ENCODE measurements around the gene ANKS3. TPM values are rescaled to one million over a fixed set of nuclear protein-coding genes. Genes with fewer than 3 reads are reported as not detected.
A peak's percentile ranks its signal among the peaks of the same experiment; 100 is the strongest.

ANKS3 gene
- total RNA-seq, 1 donor from 2014 or later = 28.6 TPM

DNA sequence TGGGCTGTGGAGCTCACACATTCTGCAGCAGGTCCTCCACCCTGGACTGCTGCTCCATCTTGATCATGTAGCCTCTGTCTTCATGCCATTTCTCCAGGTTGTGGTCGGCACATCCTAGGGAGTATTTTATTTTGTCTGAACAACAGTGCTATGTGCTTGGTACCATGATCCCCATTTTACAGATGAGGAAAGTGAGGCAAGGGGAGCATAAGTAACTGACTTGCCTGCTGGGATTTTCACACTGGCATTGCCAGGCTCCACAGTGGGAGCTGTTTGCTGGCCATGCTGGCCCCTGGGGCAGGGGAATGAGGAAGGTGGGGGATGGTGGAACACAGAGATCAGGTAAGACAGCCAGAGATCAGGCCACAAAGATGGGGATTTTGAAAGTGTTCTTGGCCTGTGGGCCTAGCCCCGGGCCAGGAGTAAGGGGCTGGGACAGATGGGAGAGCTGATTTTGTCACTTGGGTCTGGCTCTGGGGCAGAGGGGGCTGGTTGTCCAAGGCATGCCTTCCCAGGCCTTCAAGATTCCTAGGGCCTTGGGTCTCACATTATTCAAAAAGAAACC, 42.2 kb upstream of the ANKS3 start:
- no peak for DNase-seq (ENCODE audit: low read depth)
- Histone ChIP-seq H3K36me3 (ENCODE audit: control insufficient read depth, insufficient read depth, low read length) (no peaks in the 10 kb centered on the region), H3K27me3 (ENCODE audit: control insufficient read depth, insufficient read depth, low read length) (no peaks in the 10 kb centered on the region), H3K4me3 (ENCODE audit: low read depth, low read length) (no peak overlapping the region)
- TF ChIP-seq, protein P1, sequence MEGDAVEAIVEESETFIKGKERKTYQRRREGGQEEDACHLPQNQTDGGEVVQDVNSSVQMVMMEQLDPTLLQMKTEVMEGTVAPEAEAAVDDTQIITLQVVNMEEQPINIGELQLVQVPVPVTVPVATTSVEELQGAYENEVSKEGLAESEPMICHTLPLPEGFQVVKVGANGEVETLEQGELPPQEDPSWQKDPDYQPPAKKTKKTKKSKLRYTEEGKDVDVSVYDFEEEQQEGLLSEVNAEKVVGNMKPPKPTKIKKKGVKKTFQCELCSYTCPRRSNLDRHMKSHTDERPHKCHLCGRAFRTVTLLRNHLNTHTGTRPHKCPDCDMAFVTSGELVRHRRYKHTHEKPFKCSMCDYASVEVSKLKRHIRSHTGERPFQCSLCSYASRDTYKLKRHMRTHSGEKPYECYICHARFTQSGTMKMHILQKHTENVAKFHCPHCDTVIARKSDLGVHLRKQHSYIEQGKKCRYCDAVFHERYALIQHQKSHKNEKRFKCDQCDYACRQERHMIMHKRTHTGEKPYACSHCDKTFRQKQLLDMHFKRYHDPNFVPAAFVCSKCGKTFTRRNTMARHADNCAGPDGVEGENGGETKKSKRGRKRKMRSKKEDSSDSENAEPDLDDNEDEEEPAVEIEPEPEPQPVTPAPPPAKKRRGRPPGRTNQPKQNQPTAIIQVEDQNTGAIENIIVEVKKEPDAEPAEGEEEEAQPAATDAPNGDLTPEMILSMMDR (IDR thresholded peaks at IDR 0.05; ENCODE audit: insufficient read depth, low read length, poor library complexity, severe bottlenecking) = no peak

DNA sequence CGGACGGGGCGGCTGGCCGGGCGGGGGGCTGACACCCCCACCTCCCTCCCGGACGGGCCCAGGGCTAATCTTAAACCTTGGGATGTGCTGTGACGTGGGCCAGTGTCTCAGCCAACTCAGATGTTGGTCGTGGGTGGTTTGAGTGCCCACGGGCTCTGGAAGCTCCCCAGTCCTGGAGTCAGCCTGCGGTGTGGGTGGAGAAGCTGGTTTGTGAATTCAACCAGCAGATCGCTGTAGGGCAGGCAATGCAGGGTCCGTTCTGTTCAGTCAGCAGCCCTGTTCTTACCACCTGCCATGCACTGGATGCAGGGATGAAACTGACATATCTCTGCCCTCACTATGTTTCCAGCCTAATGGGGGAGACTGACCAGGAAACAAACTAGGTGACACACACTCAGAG, 40.9 kb upstream of the ANKS3 start:
- Histone ChIP-seq H3K4me3 (ENCODE audit: low read depth, low read length) (no peak overlapping the region), H3K27me3 (ENCODE audit: control insufficient read depth, insufficient read depth, low read length) (no peaks in the 10 kb centered on the region), H3K36me3 (ENCODE audit: control insufficient read depth, insufficient read depth, low read length) (no peaks in the 10 kb centered on the region)
- DNase-seq (ENCODE audit: low read depth) = no peak
- TF ChIP-seq, protein P1 (IDR thresholded peaks at IDR 0.05; ENCODE audit: insufficient read depth, low read length, poor library complexity, severe bottlenecking) = no peak

DNA sequence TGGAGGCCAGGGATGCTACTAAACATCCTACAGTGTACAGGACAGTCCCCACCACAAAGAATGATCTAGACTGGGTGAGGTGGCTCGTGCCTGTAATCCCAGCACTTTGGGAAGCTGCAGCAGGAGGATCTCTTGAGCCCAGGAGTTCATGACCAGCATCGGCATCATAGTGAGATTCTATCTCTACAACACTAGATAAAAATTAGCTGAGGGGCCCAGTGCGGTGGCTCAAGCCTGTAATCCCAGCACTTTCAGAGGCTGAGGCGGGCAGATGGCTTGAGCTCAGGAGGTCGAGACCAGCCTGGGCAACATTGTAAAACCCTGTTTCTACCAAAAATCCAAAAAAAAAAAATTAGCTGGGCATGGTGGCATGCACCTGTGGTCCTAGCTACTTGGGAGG, 38.3 kb upstream of the ANKS3 start:
- Histone ChIP-seq H3K27me3 (ENCODE audit: control insufficient read depth, insufficient read depth, low read length) (no peaks in the 10 kb centered on the region), H3K36me3 (ENCODE audit: control insufficient read depth, insufficient read depth, low read length) (no peaks in the 10 kb centered on the region), H3K4me3 (ENCODE audit: low read depth, low read length) (no peak overlapping the region)
- TF ChIP-seq, protein P1 (IDR thresholded peaks at IDR 0.05; ENCODE audit: insufficient read depth, low read length, poor library complexity, severe bottlenecking) = no peak
- DNase-seq (ENCODE audit: low read depth) = no peak

GRCh38 chr16:4771646-4772045, 37.6 kb upstream of the ANKS3 start:
- no peak for DNase-seq (ENCODE audit: low read depth)
- Histone ChIP-seq H3K4me3 (ENCODE audit: low read depth, low read length) (no peak overlapping the region), H3K36me3 (ENCODE audit: control insufficient read depth, insufficient read depth, low read length) (no peaks in the 10 kb centered on the region), H3K27me3 (ENCODE audit: control insufficient read depth, insufficient read depth, low read length) (no peaks in the 10 kb centered on the region)
- TF ChIP-seq, protein P1 (IDR thresholded peaks at IDR 0.05; ENCODE audit: insufficient read depth, low read length, poor library complexity, severe bottlenecking) = no peak

DNA sequence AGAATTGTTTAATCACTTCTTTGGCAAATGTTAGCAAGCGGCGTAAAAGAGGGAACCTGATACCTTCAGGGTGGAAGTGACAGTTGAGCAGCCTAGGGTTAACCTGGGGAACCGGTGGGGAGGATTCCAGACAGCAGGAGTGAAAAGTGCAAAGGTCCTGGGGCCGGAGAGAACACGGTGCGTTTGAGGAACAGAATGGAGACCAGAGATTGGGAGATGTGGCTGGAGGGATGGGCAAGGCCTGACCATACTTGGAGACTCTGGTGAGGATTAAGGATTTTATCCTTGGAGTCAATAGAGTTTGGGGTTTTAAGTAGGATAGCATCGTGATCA, 35.2 kb upstream of the ANKS3 start:
- H3K4me3 ChIP-seq (ENCODE audit: low read depth, low read length) = no peak overlapping the region
- peaks cover 2% of the 10 kb centered on the region for H3K36me3 ChIP-seq (ENCODE audit: control insufficient read depth, insufficient read depth, low read length)
- no peak for DNase-seq (ENCODE audit: low read depth)
- TF ChIP-seq, protein P1 (IDR thresholded peaks at IDR 0.05; ENCODE audit: insufficient read depth, low read length, poor library complexity, severe bottlenecking) = no peak
- no peaks in the 10 kb centered on the region for H3K27me3 ChIP-seq (ENCODE audit: control insufficient read depth, insufficient read depth, low read length)

DNA sequence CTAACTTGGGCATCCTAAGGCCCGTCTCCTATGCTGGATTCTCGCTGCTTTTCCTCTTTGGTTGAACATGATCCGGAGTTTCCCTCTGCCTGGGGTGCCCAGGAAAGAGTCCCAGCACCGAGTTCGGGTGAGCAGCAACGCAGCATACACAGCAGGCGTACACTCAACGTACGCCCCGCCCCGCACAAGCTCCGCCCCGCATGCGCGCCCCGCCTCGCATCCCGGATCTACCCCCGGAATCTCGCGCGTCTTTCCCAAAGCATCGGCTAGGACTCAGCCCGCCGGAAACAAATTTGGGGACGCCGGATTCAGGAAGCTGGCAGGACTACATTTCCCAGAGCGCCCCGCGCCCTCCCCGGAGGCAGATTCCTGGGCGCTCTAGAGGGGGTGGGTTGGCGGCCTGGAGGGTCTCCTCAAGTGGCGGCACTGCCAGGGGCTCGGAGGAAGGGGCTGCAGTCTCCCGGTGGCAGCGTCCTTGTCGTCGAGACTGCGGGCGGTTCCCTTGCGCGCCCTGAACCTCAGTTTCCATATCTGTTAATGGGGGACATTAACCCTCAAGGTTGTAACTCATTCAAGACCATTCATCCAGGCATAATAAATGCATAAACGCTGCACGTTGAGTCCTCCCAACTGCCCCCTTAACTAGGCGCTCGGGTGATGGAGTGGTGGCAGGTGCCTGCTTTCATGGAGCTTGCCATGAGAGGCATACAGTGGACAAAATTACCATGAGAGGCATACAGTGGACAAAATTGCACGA, 34.7 kb upstream of the ANKS3 start:
- Histone ChIP-seq H3K4me3 (ENCODE audit: low read depth, low read length) (peak overlapping the region; percentile 53), H3K36me3 (ENCODE audit: control insufficient read depth, insufficient read depth, low read length) (peaks cover 2% of the 10 kb centered on the region), H3K27me3 (ENCODE audit: control insufficient read depth, insufficient read depth, low read length) (no peaks in the 10 kb centered on the region)
- TF ChIP-seq, protein P1 (IDR thresholded peaks at IDR 0.05; ENCODE audit: insufficient read depth, low read length, poor library complexity, severe bottlenecking) = no peak
- DNase-seq (ENCODE audit: low read depth) = peak; percentile 77

Data from kidney epithelial cell (primary cell).